KOPT-K1 (cell line): ENCODE results near the gene IFITM10.

Experiments
- H3K27ac ChIP-seq: fragments of 200-600 bp; sonication (generic); 2 replicates; pipeline ENCODE4 v1.5.1; 2016; ENCODE audit warnings: antibody characterized with exemption, mild to moderate bottlenecking, low read depth, low read length; ENCODE audit not compliant: poor library complexity, severe bottlenecking
- H3K36me3 ChIP-seq: fragments of 200-600 bp; sonication (generic); 2 replicates; pipeline ENCODE4 v1.5.1; 2017; ENCODE audit warnings: antibody characterized with exemption, mild to moderate bottlenecking, low read length, moderate library complexity; ENCODE audit not compliant: insufficient read depth
- H3K9me3 ChIP-seq: fragments of 200-600 bp; sonication (generic); 2 replicates; pipeline ENCODE4 v1.5.1; 2017; ENCODE audit warnings: antibody characterized with exemption, low read length, mild to moderate bottlenecking; ENCODE audit not compliant: insufficient read depth, poor library complexity, severe bottlenecking

Gene IFITM10

DNA sequence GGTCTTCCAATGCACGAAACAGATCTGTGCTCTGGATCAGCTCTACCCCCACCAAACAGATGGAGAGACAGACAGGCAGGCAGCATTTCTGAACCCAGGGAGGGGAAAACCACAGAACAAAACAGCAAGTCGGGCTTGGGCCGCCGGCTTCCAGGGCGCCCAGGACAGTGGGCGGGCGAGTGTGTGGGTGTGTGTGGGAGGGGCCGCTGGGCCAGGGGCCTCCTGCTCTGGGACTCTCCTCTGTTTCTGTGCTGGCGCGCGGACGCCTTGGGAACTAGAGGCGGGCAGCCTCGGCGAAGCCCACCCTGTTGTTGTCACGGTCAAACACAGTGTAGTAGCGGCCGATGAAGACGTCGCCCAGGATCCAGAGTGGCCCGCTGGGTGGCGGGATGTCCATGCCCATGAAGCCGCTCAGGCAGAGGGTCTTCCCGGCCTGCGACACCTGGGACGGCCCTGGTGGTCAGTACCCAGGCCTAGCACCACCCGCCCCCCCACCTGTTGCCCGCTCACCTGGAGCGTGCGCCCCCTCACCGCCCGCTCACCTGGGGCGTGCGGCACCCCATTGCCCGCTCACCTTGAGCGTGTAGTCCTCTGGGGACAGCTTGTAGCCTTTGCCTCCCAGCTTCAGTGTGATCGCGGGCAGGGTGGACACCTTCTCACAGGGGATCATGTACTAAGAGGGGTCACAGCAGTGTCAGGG, 3.0 kb upstream of the IFITM10 start:
- H3K36me3 ChIP-seq, result peaks cover 40% of the 10 kb centered on the region; the same call in 1 of the 2 replicates
- peak overlapping the region; percentile 28 for H3K27ac ChIP-seq
- no peaks in the 10 kb centered on the region for H3K9me3 ChIP-seq

DNA sequence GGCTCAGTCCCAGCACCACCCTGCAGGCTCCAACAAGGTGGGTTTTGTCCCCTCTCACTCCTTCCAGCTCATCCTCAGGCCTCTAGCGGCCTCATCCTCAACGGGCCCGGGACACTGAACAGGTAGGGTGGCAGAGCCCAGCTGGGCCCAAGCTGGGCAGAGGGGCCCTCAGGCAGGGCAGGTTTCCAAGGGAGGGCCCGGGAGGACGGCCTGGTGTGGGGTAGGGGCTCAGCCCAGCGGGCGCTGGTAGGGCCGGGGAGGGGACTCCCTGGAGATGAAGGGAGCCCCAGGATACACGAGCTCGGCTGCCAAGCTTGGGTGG, 2.5 kb upstream of the IFITM10 start:
- H3K36me3 ChIP-seq, result peaks cover 40% of the 10 kb centered on the region; the same call in 1 of the 2 replicates
- peak overlapping the region; percentile 28 for H3K27ac ChIP-seq
- no peaks in the 10 kb centered on the region for H3K9me3 ChIP-seq

DNA sequence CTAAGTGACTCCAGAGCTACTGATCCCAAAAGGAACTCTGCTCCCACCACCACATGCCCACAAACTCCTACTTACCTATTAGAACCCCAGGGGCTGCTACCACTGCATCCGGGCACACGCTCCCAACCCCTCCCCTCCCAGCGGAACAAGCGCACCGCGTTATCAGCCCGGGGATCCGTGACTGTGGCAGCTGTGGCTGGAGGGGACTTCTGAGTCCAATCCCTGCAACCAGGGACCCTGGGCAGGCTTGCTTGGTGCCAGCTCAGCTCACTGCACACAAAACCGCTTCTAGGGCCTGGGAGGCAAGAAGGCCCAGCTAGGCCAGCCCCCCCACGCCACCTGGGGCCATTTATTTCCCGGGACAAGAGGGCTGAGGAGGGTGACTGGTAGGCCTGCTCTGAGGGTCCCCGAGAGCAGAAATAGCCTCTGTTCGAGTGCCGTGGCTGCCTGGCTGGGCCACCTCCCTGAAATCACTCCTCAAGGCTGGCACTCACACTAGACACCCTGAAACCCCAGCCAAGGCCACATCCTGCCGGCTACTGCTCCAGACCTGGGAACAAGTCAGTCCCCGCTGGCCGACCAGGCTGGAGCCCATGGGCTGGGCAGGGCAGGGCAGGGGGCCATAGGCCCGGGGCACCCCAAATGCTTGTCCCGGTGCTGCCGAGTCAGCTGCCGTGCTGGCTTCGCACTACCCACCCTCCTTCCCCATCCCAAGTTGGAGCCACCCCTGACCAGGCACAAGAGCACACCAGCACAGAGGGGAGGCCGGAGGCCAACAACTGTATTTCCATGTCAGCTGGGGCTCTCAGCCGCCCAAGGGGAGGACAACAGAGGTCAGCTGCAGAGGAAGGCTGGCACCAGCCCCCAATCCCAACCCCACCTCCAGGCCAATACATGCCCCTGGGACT, 1.9 kb upstream of the IFITM10 start:
- Histone ChIP-seq H3K36me3 (peaks cover 40% of the 10 kb centered on the region; the same call in 1 of the 2 replicates), H3K27ac (peak overlapping the region; percentile 28), H3K9me3 (no peaks in the 10 kb centered on the region)

DNA sequence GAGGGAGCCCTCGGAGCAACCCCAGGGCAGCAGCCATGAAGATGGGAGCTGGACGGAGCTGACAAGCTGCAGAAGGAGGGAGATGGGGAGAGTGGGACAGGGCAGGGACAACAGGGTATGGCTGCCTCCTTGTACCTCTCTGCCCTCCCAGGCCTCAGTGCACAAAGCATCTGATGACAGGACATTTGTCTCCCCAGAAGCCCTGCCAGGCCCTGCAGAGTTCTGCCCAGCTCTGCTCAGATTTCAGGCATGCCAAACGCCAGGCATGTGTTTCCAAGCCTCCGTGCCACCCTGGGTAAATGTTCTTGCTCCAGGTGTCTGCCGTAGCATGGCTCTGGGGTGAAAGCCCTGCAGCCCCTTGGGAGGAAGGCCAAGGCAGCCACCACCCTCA, 1.1 kb upstream of the IFITM10 start:
- no peak overlapping the region for H3K27ac ChIP-seq
- H3K36me3 ChIP-seq, result peaks cover 34% of the 10 kb centered on the region; the same call in 1 of the 2 replicates
- H3K9me3 ChIP-seq, result no peaks in the 10 kb centered on the region

DNA sequence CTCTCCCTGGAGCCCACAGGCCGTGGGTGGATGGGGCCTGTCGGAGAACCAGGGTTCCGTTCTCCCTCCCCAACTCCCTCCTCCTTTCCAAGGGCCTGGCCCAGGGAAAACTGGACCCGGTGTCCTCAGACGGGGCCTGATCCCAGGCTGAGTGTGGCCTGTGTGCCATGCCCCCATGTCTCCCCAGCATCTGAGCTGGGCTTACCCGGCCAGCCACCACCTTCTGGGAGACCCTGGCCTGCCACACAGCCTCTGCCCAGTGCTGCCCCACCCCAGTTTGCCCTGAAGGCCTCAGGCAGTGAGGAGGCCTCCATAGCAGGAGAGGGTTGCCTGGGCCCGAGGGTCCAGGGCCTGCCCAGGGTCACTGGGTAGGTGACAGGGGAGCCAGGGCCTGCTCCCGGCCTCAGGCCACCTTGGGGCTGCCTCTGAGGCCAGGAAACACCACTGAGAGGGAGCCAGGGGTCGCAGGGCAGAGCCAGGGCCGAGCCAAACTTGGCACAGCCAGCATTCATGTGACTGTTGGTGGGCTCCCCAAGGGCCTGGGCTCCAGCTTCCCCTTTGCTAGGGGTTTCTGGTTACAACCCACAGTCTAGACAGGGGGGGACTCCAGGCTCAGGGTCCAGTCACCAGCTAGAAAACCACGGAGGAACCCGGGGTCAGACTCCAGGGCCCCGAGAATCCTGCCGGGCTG, 590 bp upstream of the IFITM10 start:
- H3K9me3 ChIP-seq, result no peaks in the 10 kb centered on the region
- H3K36me3 ChIP-seq, result peaks cover 33% of the 10 kb centered on the region; the same call in 1 of the 2 replicates
- no peak overlapping the region for H3K27ac ChIP-seq

DNA sequence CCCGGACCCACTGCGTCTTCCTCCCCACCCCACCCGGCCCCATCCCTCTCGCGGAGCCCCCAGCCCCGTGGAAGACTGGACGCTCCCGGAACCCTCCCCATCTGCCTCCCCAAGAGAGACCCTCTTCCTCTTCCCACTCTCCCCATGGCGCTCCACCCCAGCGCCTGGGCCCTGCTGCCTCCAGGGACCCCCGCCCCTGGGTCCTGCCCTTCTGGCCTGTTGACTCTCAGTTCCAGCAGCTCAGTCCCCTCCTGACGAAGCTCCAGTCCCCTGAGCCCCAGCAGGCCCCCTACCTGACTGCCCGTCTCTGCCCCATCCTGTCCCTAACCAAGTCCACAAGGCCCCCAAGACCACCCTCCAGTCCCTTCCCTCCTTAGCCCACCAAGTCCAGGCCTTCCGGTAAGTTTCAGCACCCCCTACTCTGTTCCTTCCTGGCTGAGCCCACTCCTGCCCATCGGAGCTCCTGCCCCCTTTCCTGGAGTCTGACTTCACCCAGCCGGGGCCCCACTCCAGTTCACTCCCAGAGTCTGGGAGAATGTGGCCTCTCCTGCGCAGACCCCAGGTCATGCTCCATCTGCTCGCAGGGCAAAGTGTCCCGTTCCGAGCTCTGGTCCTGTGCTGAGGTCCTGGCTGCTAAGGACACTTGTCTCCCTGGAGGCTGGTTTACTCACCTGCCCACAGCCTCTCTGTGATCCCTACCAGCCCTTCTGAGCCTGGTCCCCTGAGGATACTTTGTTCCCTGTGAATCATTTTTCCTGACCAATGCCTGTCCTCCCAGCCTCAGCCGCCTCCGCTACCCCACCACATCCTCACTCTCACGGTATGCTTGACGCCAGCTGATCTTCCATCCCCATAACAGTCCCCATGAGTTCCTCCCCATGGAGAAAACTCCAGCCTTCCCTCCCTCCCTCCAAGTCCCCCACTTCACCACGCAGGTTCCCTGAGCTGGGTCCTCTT, 722 bp downstream of the IFITM10 start:
- Histone ChIP-seq H3K36me3 (peaks cover 29% of the 10 kb centered on the region; the same call in 1 of the 2 replicates), H3K27ac (no peak overlapping the region)

DNA sequence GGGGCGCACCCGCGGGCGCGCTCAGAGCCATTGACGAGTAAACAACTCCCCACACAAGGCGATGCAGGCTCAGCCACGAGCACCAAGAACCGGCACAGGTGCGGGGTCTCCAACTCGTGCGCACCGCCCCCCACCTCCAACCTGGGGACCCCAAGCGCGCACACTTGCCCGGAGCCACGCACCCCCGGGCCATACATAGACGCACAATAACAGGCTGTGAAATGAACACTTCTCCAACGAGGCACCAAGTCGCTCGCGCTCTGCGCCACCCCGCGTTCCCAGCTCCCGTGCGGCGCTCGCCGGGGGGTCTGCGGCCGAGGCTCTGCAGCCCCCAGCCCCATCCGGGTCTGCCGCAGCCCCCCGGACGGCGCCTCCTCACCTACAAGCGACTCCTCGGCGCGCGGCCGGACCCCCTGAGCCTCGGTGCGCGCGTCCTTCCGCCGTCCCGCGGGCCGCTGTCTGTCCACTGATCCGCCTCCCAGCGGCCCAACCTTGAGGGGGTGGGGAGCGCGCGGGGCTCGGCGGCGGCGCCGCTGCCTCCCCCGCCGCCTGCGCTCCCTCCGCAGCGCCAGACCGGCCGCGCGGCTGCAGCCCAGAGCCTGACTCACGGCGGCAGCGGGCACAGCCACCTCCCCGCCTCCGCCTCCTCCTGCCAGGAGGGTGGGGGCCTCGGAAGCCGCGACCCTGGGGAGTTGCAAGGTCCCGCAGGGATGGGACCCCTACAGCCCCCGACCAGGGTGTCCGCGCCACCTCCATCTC, 1.6 kb downstream of the IFITM10 start:
- H3K27ac ChIP-seq, result no peak overlapping the region
- peaks cover 21% of the 10 kb centered on the region; the same call in 1 of the 2 replicates for H3K36me3 ChIP-seq
- H3K9me3 ChIP-seq, result no peaks in the 10 kb centered on the region

More for the DNA sequence above, 722 bp downstream of the IFITM10 start:
- H3K9me3 ChIP-seq, result no peaks in the 10 kb centered on the region

DNA sequence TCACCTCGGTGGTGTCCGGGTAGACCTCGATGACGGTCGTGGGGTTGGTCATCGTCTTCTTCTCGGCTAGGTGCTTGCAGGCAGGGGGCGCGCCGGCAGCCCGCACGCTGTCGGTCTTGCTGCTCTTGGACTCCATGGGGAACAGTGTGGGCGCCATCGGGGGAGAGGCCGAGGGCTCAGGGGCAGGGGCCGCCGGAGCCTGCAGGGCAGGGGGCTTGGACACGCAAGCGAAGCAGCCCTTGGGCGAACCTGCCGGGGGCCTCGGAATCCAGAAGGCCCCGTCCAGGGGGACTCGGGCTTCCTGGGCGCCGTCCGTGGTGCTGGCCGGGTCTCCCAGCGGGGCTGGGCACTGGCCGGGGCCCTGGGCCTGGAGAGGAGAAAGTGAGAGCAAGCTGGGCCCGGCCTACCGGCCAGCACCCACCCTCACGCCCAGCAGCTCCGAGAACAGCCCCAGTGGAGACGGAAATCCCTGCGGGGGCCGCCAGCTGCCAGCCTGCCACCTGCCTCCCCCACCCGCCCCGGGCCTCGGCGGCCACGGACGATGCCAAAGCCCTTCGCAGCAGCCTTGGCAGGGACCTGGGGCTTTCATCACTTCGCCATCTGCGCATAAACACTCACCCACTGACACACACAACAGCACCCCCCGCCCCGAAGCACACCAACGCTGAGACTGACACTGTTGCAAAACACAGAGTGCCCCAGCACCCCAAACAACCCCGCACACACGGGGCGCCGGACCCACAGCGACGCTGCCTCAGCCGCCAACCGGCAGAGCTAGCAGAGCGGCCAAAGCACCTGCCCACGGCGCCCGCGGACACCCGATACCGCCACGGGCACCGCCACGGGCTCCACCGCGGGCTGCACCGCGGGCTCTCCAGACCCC, 2.4 kb downstream of the IFITM10 start:
- H3K9me3 ChIP-seq, result no peaks in the 10 kb centered on the region
- H3K36me3 ChIP-seq, result peaks cover 14% of the 10 kb centered on the region; the same call in 1 of the 2 replicates
- no peak overlapping the region for H3K27ac ChIP-seq

DNA sequence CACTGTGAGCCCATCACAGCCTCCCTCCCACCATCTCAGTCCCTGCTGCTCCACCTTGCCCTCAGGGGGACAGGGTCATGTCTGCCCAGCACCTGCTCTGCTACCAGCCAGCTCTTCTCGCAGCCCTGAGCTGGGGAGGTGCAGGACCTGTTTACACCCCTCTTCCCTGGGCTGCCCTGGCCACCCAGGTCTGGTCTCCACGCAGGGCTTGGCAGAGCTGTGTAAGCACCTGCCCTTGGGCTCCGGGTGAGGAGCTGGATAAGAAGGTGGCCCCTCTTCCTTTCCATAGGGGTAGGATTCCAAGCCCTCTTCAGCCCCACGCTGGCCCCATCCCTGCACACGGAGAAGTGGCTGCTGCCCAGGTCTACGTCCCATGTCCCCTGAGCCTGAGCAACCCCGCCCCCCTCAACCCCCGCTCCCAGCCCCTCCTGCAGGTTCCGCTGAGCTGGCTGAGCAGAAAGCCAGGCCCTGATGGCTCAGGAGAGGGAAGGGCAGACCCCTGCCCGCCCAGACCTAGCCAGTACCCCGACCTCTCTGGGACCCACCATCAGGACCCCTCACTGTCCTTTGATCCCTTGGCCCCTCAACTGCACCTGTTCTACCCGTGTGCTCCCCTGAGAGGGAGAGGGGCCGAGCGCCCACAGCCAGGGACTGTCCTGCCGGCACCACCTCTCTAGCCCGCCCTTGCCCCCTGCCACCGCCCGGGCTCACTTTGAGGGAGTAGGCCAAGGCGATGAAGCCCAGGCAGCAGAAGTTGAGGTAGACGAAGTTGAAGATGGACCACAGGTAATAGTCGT, 3.2 kb downstream of the IFITM10 start:
- H3K9me3 ChIP-seq, result no peaks in the 10 kb centered on the region
- peaks cover 6% of the 10 kb centered on the region; the same call in 1 of the 2 replicates for H3K36me3 ChIP-seq
- H3K27ac ChIP-seq, result no peak overlapping the region

DNA sequence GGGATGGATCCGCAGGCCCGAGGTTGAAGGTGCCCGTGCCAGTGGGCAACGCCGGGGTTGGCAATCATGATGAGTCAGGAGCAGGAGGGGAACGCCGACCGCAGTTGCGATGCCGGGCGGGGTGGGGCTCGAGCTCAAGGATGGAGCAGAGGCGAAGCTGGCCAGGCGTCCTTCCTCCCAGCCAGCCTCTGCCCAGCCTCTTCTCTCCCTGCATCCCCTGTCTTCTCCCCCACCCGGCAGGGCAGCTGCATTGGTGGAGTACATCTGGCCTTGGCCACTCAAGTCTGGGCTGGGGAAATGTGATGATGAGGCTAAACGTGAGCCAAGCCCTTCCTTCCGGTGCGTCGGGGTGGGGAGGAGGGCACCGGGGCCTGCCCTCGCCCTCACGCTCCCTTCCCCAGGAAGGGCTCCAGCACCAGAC, 3.9 kb downstream of the IFITM10 start:
- H3K36me3 ChIP-seq, result peaks cover under 1% of the 10 kb centered on the region; the same call in 1 of the 2 replicates
- no peaks in the 10 kb centered on the region for H3K9me3 ChIP-seq
- no peak overlapping the region for H3K27ac ChIP-seq

DNA sequence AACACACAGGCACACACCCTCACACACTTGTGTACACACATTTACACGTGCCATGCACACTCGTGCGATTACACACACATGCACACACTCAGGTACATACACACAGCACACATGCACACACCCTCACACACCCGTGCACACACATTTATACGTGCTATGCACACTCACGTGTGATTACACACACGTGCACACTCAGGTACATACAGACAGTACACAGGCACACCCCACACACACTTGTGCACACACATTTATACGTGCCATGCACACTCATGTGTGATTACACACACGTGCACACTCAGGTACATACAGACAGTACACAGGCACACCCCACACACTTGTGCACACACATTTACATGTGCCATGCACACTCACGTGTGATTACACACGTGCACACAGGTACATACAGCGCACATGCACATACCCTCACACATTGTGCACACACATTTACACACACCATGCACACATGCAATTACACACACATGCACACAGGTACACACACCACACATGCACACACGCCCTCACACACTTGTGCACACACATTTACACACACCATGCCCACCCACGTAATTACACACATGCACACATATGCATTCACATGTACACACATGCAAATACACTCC, 4.6 kb downstream of the IFITM10 start:
- no peaks in the 10 kb centered on the region for H3K9me3 ChIP-seq
- no peaks in the 10 kb centered on the region for H3K36me3 ChIP-seq
- no peak overlapping the region for H3K27ac ChIP-seq
